NCI-H2171 (cell line): ENCODE results near the gene C1QTNF7.

ENCODE experiments used
- DNase-seq: peaks from one replicate; lab custom pipeline; 2025; lab: John Stamatoyannopoulos, UW

C1QTNF7 gene, protein sequence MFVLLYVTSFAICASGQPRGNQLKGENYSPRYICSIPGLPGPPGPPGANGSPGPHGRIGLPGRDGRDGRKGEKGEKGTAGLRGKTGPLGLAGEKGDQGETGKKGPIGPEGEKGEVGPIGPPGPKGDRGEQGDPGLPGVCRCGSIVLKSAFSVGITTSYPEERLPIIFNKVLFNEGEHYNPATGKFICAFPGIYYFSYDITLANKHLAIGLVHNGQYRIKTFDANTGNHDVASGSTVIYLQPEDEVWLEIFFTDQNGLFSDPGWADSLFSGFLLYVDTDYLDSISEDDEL

GRCh38 chr4:15427701-15428100 is at the start of gene C1QTNF7:
Gene C1QTNF7, plus strand, starts transcription at chr4:15428033. Its CDS starts 7,711 bp downstream, at chr4:15435744.
- DNase-seq = no peak

- DNase-seq = no peak
Observed at GRCh38 chr4:15378062-15378461, 49.8 kb upstream of the C1QTNF7 start.

GRCh38 chr4:15378493-15378892 is 49.3 kb upstream of the C1QTNF7 start:
- DNase-seq = no peak

DNA sequence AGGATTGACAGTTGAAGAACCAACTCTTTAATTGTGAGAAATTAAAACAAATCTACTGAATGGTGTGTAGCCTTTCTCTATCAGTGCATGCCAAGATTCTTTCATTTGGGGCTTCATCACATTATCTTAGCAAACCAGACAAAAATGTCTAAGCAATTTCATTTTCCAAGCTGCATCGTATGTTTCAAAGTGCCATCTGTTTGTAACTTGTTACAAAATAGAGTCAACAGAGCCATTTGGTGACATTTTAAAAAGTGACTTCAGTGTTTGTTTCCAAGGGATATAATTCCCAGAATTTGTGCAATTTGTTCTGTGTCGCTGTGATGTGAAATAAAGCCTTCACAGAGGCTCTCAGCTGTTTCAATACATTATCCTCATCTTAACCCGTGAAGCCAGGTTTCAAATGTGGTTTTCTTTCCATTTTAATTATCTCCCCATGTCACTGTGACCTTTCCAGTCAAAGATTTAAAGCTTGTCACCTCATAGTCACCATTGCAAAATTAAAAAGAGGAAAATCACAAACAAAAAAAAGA is 46.0 kb upstream of the C1QTNF7 start:
- no peak for DNase-seq

GRCh38 chr4:15382669-15383273 is 45.1 kb upstream of the C1QTNF7 start:
- DNase-seq = no peak

DNA sequence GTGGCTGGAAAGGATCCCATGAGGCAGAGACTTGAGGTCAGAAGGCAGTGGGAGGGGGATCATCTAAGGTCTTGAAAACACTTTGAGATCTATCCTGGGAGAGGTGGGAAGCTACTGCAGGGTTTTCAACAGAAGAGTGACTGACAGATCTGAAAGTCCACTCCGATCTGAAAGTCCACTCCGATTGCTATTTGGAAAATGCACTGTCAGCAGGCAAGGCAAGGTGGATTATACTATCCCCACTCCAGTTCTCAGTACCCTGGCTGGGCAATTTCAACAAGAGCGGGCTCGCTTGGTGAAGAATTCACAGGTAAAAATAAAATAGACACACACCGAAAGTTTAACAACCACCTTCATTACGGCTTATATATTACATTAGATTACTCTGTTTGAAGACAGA is 42.3 kb upstream of the C1QTNF7 start:
- no peak for DNase-seq

- DNase-seq = no peak
Observed at GRCh38 chr4:15385928-15386327, 41.9 kb upstream of the C1QTNF7 start.

GRCh38 chr4:15390494-15390893 is 37.3 kb upstream of the C1QTNF7 start:
- no peak for DNase-seq

- no peak for DNase-seq
Observed at GRCh38 chr4:15392053-15392805, 35.6 kb upstream of the C1QTNF7 start.

DNA sequence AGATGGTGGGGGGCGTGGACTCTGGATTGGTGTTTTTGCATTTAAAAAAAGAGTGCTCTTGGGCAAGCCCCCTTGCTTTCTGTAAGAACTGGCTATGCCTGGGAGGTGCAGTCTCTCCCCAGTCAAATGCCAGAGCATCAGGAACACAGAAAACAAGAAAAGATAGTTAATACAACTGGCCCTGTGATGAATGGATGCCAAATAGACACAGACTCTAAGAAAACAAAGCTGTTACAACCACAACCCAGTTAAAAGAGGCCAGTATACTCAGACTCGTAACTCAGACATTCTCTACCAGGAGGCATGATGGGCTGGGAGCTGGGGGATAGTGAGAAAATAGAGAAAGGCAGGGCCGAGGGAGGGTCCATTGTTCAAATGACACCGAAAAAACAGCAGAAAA is 32.5 kb upstream of the C1QTNF7 start:
- no peak for DNase-seq

DNA sequence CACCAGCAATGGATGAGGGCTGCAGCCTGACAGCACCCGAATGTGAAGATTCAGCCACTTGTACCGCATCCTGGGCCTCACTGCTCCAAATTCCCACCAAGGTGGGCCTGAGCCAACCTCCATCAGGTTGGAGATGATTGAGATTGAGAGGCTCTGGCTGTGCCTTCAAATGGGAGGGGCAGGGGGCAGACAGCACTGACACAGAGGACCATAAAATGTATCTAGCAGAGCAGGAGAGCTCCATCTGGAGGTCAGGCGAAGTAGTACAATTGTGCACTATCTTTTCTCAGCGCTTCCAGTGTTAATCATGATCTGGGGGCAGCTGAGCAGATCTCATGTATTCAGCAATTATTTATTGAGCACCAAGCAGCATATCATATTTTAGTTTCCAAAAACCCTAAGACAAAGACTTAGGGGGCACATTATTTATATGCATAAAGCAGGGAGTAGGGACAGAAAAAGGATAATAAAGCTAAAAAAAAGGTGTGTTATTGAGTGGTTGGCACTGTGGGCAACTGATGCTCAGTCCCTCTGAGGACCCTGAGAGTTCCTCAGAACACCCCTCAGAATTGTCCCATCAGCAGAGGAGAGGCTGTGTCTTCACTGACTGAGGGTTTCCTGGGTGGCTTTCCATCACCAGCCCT is 31.6 kb upstream of the C1QTNF7 start:
- no peak for DNase-seq

DNA sequence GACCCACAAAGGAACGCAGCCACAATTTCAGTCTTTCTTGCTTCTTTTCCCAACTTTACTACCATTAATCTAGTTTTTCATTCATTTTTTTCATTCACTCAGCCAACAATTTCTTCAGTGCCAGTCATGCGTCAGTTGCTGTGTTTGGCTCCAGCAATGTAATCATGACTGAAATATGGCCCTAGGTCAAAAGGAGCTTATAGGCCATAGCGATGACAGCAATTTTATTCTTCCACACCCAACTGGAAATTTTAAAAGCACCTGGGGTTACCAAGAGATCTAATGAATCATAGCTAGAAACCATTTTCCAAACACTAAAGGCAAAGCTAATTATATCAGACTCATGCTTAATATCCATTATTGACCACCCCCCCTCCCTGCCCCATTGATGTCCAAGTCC is 29.8 kb upstream of the C1QTNF7 start:
- no peak for DNase-seq

- DNase-seq = no peak
Observed at GRCh38 chr4:15398732-15399131, 29.1 kb upstream of the C1QTNF7 start.

GRCh38 chr4:15400226-15400625 is 27.6 kb upstream of the C1QTNF7 start:
- DNase-seq = no peak

GRCh38 chr4:15400981-15401671 is 26.7 kb upstream of the C1QTNF7 start:
- no peak for DNase-seq

DNA sequence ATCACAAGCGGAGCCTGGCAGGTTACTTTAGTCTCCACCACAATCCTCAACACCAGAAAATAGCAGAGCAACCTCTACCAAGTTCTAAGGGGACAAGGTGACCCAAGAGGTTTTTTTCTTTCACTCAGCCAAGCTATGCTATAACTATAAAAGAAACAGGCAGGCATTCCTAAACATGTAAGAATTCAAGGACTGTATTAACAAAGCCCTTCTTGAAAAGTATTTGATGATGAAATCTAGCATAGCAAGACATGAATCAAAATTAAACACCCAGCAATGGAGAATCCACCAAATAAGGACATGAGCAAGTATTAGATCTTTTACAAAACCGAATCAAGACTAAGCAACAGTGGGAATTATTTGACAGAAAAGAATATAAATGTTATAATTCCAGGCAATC is 25.7 kb upstream of the C1QTNF7 start:
- DNase-seq = no peak

- DNase-seq = no peak
Observed at GRCh38 chr4:15402974-15403373, 24.9 kb upstream of the C1QTNF7 start.

DNA sequence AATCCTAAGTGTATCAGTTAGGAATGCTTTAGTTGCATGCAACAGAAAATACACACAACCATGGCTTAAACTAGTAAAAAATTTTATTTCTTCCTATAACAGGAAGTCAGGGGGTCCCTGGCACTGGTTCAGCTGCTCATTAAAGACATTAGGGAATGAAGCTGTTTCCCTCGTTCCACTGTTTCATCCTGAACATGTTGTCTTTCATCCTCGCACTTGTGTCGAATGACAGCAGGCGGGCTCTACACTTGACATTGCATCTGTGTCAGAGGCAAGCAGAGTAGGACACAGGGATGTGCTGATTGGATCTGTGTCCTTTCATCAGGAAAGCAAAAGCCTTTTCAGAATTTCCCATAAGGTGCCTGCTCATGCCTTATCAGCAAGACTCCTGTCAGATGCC is 22.8 kb upstream of the C1QTNF7 start:
- DNase-seq = no peak

GRCh38 chr4:15410750-15411149 is 17.1 kb upstream of the C1QTNF7 start:
- DNase-seq = no peak

- DNase-seq = no peak
Observed at GRCh38 chr4:15412461-15412860, 15.4 kb upstream of the C1QTNF7 start.

DNA sequence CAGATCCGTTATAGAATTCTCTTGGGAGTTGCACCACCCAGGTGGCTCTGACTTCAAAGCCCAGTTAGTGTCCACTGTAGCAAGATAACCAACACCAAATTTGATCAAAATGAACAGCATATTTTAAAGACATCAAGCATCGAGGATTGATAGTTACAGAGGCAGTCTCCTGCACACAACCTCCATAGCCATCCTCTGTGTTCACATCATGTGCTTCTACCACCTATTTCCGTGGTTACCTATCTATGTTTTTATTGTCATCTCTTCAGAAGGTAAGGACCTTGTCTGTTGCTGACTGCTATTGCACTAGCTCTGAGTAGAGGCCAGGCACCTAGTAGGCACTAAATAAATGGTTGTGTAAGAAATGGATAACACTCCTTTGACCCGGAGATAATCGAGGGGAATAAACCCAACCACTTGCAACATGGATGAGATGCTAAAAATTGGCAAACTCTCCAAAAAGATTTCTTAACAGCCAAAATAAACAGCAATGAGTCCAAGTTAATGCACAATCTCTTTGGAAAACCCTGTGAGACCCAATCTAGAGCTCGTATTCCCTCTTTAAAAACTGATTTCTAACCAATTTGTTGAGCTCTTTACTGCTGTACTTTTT is 14.7 kb upstream of the C1QTNF7 start:
- no peak for DNase-seq
